H1 (cell line): ENCODE results near the gene TMEM164. TPM values are rescaled to one million over a fixed set of nuclear protein-coding genes. Genes with fewer than 3 reads are reported as not detected.

ENCODE experiments used
- CTCF ChIA-PET: fragments of 300-600 bp; sonication (Branson Sonifier 250); formaldehyde crosslinking; loops from one replicate; lab custom pipeline; 2021; ENCODE audit not compliant: partially characterized antibody; lab: Charles Lee
- POLR2A ChIA-PET: fragments of 300-600 bp; sonication (Branson Sonifier 250); formaldehyde crosslinking; loops from one replicate; lab custom pipeline; 2021; ENCODE audit warnings: inconsistent platforms; ENCODE audit not compliant: partially characterized antibody; lab: Charles Lee
- DNase-seq, 2 experiments: peaks; one replicate each; pipeline versions ENCODE4 v3.0.0 to v3.0.0-alpha.2; 2010 to 2022; ENCODE audit warnings: low spot score in 2 of 2, low read depth in 1 of 2, mixed read lengths in 1 of 2
- FAIRE-seq: peaks from 2 replicates; lab custom pipeline; 2011; peaks lifted over from hg19 to GRCh38; lab: Jason Lieb, UNC
- H2AFZ ChIP-seq: 2 replicates; pipeline ENCODE4 v1.8.1; 2012; ENCODE audit warnings: low read length, inconsistent platforms
- H2AK5ac ChIP-seq: 2 replicates; pipeline ENCODE4 v1.6.1; 2013; ENCODE audit warnings: low read depth, low read length
- H2BK120ac ChIP-seq: replicated peaks from 2 replicates; pipeline ENCODE3; 2013; ENCODE audit warnings: low read depth, low read length, inconsistent platforms
- H2BK12ac ChIP-seq: 2 replicates; pipeline ENCODE4 v1.6.1; 2013; ENCODE audit warnings: low read depth, low read length
- H2BK15ac ChIP-seq: 2 replicates; pipeline ENCODE4 v1.6.1; 2013; ENCODE audit warnings: low read length
- H2BK20ac ChIP-seq: 2 replicates; pipeline ENCODE4 v1.6.1; 2013; ENCODE audit warnings: low read length
- H2BK5ac ChIP-seq: 2 replicates; pipeline ENCODE4 v1.6.1; 2013; ENCODE audit warnings: low read depth, low read length
- H3K14ac ChIP-seq: 2 replicates; pipeline ENCODE4 v1.6.1; 2013; ENCODE audit warnings: inconsistent platforms; ENCODE audit not compliant: insufficient read length
- H3K18ac ChIP-seq: 2 replicates; pipeline ENCODE4 v1.6.1; 2013; ENCODE audit warnings: low read length; ENCODE audit errors: extremely low read depth
- H3K23ac ChIP-seq: 2 replicates; pipeline ENCODE4 v1.6.1; 2013; ENCODE audit warnings: inconsistent platforms; ENCODE audit not compliant: insufficient read length
- H3K23me2 ChIP-seq: 2 replicates; pipeline ENCODE4 v1.6.1; 2013; ENCODE audit warnings: low read depth, low read length
- H3K27ac ChIP-seq: 2 replicates; pipeline ENCODE4 v1.6.1; 2011; ENCODE audit warnings: low read depth, low read length, inconsistent platforms
- H3K27me3 ChIP-seq, 4 experiments: replicated peaks in 1 of 4; 1 replicate in 1 of 4; 2 replicates in 3 of 4; pipeline versions ENCODE4 v1.6.1 to v1.8.1; 2011 to 2013; ENCODE audit warnings: low read length in 3 of 4, mild to moderate bottlenecking in 3 of 4, inconsistent platforms in 2 of 4, mixed read lengths in 2 of 4, moderate library complexity in 1 of 4; ENCODE audit not compliant: control insufficient read depth in 3 of 4, insufficient read depth in 3 of 4; ENCODE audit errors: extremely low read depth in 1 of 4
- H3K36me3 ChIP-seq, 4 experiments: 2 replicates each; pipeline versions ENCODE4 v1.6.1 to v1.8.1; 2011 to 2013; ENCODE audit warnings: mild to moderate bottlenecking in 4 of 4, low read length in 3 of 4, moderate library complexity in 2 of 4, control low read depth in 1 of 4, inconsistent platforms in 1 of 4; ENCODE audit not compliant: insufficient read depth in 4 of 4, control insufficient read depth in 2 of 4
- H3K4ac ChIP-seq: replicated peaks from 2 replicates; pipeline ENCODE3; 2013; ENCODE audit warnings: low read length, low read depth, mixed read lengths, inconsistent platforms; ENCODE audit not compliant: insufficient read length
- H3K4me1 ChIP-seq, 4 experiments: replicated peaks in 1 of 4; 1 replicate in 1 of 4; 2 replicates in 3 of 4; pipeline versions ENCODE4 v1.6.1 to v1.8.1; 2011 to 2013; ENCODE audit warnings: low read length in 3 of 4, inconsistent platforms in 2 of 4, mixed read lengths in 1 of 4; ENCODE audit not compliant: insufficient read depth in 4 of 4, control insufficient read depth in 3 of 4
- H3K4me2 ChIP-seq, 2 experiments: 2 replicates each; pipeline versions ENCODE4 v1.6.1 to v1.8.1; 2011 to 2013; ENCODE audit warnings: low read depth in 2 of 2, low read length in 2 of 2, control low read depth in 1 of 2, inconsistent platforms in 1 of 2, mild to moderate bottlenecking in 1 of 2; ENCODE audit not compliant: insufficient read depth in 1 of 2
- H3K4me3 ChIP-seq, 4 experiments: fragments of 200-600, 300-600 bp in 1 of 4; sonication (generic), shearing (Covaris generic), sonication (Bioruptor Twin) in 1 of 4; 2 replicates each; pipeline versions ENCODE4 v1.5.1 to v1.8.1; 2011 to 2016; ENCODE audit warnings: low read length in 4 of 4, low read depth in 3 of 4, control low read depth in 2 of 4, inconsistent platforms in 2 of 4, mild to moderate bottlenecking in 2 of 4, mixed read lengths in 1 of 4, moderate library complexity in 1 of 4; ENCODE audit not compliant: insufficient read depth in 2 of 4; ENCODE audit errors: extremely low read depth in 1 of 4
- H3K56ac ChIP-seq: replicated peaks from 2 replicates; pipeline ENCODE3; 2013; ENCODE audit warnings: low read depth, mild to moderate bottlenecking, mixed read lengths, low read length, inconsistent platforms; ENCODE audit not compliant: insufficient read length
- H3K79me1 ChIP-seq: 2 replicates; pipeline ENCODE4 v1.6.1; 2013; ENCODE audit warnings: low read depth, low read length, control low read depth
- H3K79me2 ChIP-seq, 2 experiments: 2 replicates each; pipeline versions ENCODE4 v1.6.1 to v1.8.1; 2012 to 2013; ENCODE audit warnings: low read length in 2 of 2, mild to moderate bottlenecking in 2 of 2, inconsistent platforms in 1 of 2; ENCODE audit not compliant: insufficient read depth in 2 of 2, control insufficient read depth in 1 of 2
- H3K9ac ChIP-seq, 4 experiments: replicated peaks in 1 of 4; 1 replicate in 1 of 4; 2 replicates in 3 of 4; pipeline versions ENCODE4 v1.6.1 to v1.8.1; 2011 to 2013; ENCODE audit warnings: low read depth in 3 of 4, low read length in 3 of 4, control low read depth in 2 of 4, mild to moderate bottlenecking in 2 of 4, moderate library complexity in 2 of 4, inconsistent platforms in 1 of 4; ENCODE audit errors: extremely low read depth in 1 of 4
- H3K9me3 ChIP-seq, 2 experiments: 2 replicates each; pipeline versions ENCODE4 v1.6.1 to v1.8.1; 2012 to 2013; ENCODE audit warnings: mild to moderate bottlenecking in 2 of 2, moderate library complexity in 2 of 2, control low read depth in 1 of 2, inconsistent platforms in 1 of 2, low read depth in 1 of 2, low read length in 1 of 2, mixed read lengths in 1 of 2; ENCODE audit not compliant: insufficient read depth in 2 of 2
- H4K20me1 ChIP-seq, 2 experiments: replicated peaks in 1 of 2; 2 replicates each; pipeline versions ENCODE3 to v1.8.1; 2011 to 2013; ENCODE audit warnings: inconsistent platforms in 2 of 2, low read length in 2 of 2, mild to moderate bottlenecking in 1 of 2; ENCODE audit not compliant: insufficient read depth in 2 of 2, control insufficient read depth in 1 of 2
- H4K5ac ChIP-seq: 2 replicates; pipeline ENCODE4 v1.6.1; 2013; ENCODE audit warnings: low read length, low read depth, mixed read lengths, inconsistent platforms; ENCODE audit not compliant: insufficient read length
- H4K8ac ChIP-seq: 2 replicates; pipeline ENCODE4 v1.8.0; 2013; ENCODE audit warnings: mild to moderate bottlenecking, moderate library complexity, low read length, inconsistent platforms; ENCODE audit not compliant: insufficient read depth; ENCODE audit errors: extremely low read depth
- H4K91ac ChIP-seq: replicated peaks from 2 replicates; pipeline ENCODE3; 2013; ENCODE audit warnings: low read length, mixed read lengths, inconsistent platforms; ENCODE audit not compliant: insufficient read length
- BCL11A ChIP-seq, 2 experiments: IDR thresholded peaks; one replicate each; pipeline ENCODE4 v1.6.1; 2011; ENCODE audit warnings: low read depth in 2 of 2, low read length in 2 of 2, mild to moderate bottlenecking in 2 of 2
- TEAD4 ChIP-seq: IDR thresholded peaks from 2 replicates; pipeline ENCODE4 v1.6.1; 2012; ENCODE audit warnings: low read depth, low read length, inconsistent platforms, mixed read lengths
- WGBS, 2 experiments: shearing (Covaris generic) in 1 of 2; methylation state at CpG; one replicate each; pipeline versions ENCODE4 v1.1.6 to v1.1.7; 2013 to 2015; ENCODE audit warnings: low lambda C conversion rate in 2 of 2, mixed read lengths in 2 of 2, inconsistent platforms in 1 of 2, low coverage in 1 of 2, missing lambda C conversion rate in 1 of 2; ENCODE audit not compliant: insufficient replicate concordance in 2 of 2, insufficient coverage in 1 of 2, insufficient read length in 1 of 2; ENCODE audit errors: extremely low coverage in 1 of 2, missing lambda C conversion rate in 1 of 2; 5-methylcytosine and 5-hydroxymethylcytosine counted together
- polyA plus RNA-seq, 7 experiments: library from polyadenylated mRNA; depleted of rRNA in 3 of 7; stranded (reverse) in 5 of 7; unstranded in 2 of 7; fragments of >200 nt in 5 of 7; fragments of 200-250 nt in 2 of 7; gene quantifications; 1 replicate in 5 of 7; 2 replicates in 1 of 7; 4 replicates in 1 of 7; pipeline versions ENCODE4 v1.2.1 to v1.2.3, GENCODE V29; 2011 to 2013; ENCODE audit warnings: missing spikeins in 2 of 7, mixed read lengths in 2 of 7
- total RNA-seq: library from RNA; stranded (reverse); fragmentation: NEBNext Ultra II Directional; extraction: Animal tissue kit (Norgen Biotek cat#: 25700); gene quantifications from 2 replicates; pipeline ENCODE4 v1.2.1, GENCODE V29; 2021

The TMEM164 gene
- total and polyA plus RNA-seq, 2 of the 8 experiments (the other 6 are each of a cell fraction or from before 2014, with no cell fraction given) = 7.3 to 14.8 TPM

DNA sequence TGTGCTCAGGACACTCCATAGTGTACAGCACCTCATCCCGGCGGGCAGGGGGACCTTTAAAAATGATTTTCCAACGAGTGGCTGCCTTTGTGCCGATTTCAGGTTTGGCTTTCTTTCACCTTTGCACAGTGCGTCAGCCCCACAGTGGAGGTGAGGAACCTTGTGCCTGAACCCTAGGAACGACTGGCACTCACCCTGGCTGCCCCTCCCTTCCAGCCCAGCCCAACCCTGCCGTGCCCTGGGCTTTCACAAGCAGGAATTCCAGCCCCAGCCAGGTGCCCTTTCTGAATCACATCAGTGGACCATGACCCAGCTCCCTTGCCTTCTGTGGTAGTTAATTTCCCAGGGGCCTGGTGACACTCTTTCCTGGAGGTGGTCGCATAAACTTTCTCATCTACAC, 1.3 kb downstream of the TMEM164 start:
- H3K23me2 ChIP-seq = peaks cover 2% of the 10 kb centered on the region; the same call in 1 of the 2 replicates
- no peak overlapping the region for H3K56ac ChIP-seq
- no peaks in the 10 kb centered on the region for H3K79me1 ChIP-seq
- peaks cover 0 to 14% (median 5%) of the 10 kb centered on the region in 4 experiments; a peak in 6 of 7 replicates for H3K4me1 ChIP-seq
- no peak for DNase-seq
- no peak overlapping the region for H3K23ac ChIP-seq
- no peak overlapping the region for H3K9ac ChIP-seq
- no peak for FAIRE-seq
- H2BK120ac ChIP-seq = no peak overlapping the region
- H2BK12ac ChIP-seq = no peak overlapping the region
- no peak overlapping the region for H2BK20ac ChIP-seq
- peaks cover 0 to 3% of the 10 kb centered on the region in 2 experiments for H4K20me1 ChIP-seq
- no peak overlapping the region for H2AFZ ChIP-seq
- ChIA-PET POLR2A (no interaction called here), CTCF (interaction anchor here (1.0 to 1.2 kb wide), 2 partner anchors 57 to 156 kb away, joined by 3 read pairs; no protein-coding TSS in a partner anchor)
- no peak for TF ChIP-seq BCL11A (IDR thresholded peaks at IDR 0.05; ENCODE audit: low read depth in 2 of 2, low read length in 2 of 2)
- 0 out of 2 replicates have a peak, but pooled peaks have one; percentile 16 for TF ChIP-seq TEAD4
- no peak overlapping the region for H2AK5ac ChIP-seq
- no peak overlapping the region for H2BK15ac ChIP-seq
- WGBS, 2 experiments = 75% methylated on average over 7 of the region's 8 CpGs; no CpG with 5 or more reads in 1 of the 2 experiments
- H3K27me3 ChIP-seq = no peaks in the 10 kb centered on the region
- no peak overlapping the region for H3K27ac ChIP-seq
- no peak overlapping the region for H2BK5ac ChIP-seq
- no peak overlapping the region for H4K91ac ChIP-seq
- H3K18ac ChIP-seq = no peak overlapping the region
- no peak overlapping the region for H4K8ac ChIP-seq
- H3K9me3 ChIP-seq = no peaks in the 10 kb centered on the region
- H3K36me3 ChIP-seq = no peaks in the 10 kb centered on the region
- H3K4me2 ChIP-seq = peak overlapping the region; percentile 76 to 92; a peak in 3 of 4 replicates
- H3K14ac ChIP-seq = no peak overlapping the region
- no peak overlapping the region for H3K4ac ChIP-seq
- H3K79me2 ChIP-seq = peaks cover 0 to 3% of the 10 kb centered on the region in 2 experiments; a peak in 1 of 4 replicates
- H4K5ac ChIP-seq = no peak overlapping the region
- H3K4me3 ChIP-seq = peak overlapping the region in 1 of 4 experiments; percentile 71; a peak in 2 of 8 replicates
